Kidney (tissue), 14 donors: ENCODE data around the gene PSMD8. TPM values are rescaled to one million over a fixed set of nuclear protein-coding genes. Genes with fewer than 3 reads are reported as not detected.
"Not testable (repeated sequence)": the region's sequence is repeated elsewhere in the genome, so short reads cannot be mapped to it uniquely, and the experiment has no call there.

Source experiments
- DNase-seq, 5 donors: peaks; one replicate each; pipeline ENCODE4 v3.0.0-alpha.2; 2013 to 2020
- FAIRE-seq: peaks from 2 replicates; lab custom pipeline; 2012; peaks lifted over from hg19 to GRCh38; lab: Jason Lieb, UNC
- H3K27ac ChIP-seq, 2 donors: one replicate each; pipeline ENCODE4 v1.7.0; 2013; ENCODE audit warnings: low read depth in 2 of 2, low read length in 2 of 2, inconsistent platforms in 1 of 2
- H3K27me3 ChIP-seq: one replicate; pipeline ENCODE4 v1.7.1; 2013; ENCODE audit warnings: low read length, inconsistent platforms; ENCODE audit not compliant: control insufficient read depth, insufficient read depth
- H3K36me3 ChIP-seq, 3 donors: one replicate each; pipeline versions ENCODE4 v1.7.0 to v1.7.1; 2013; ENCODE audit warnings: low read length in 3 of 3, control low read depth in 1 of 3, inconsistent platforms in 1 of 3; ENCODE audit not compliant: insufficient read depth in 3 of 3, control insufficient read depth in 2 of 3
- H3K4me1 ChIP-seq, 3 donors: one replicate each; pipeline versions ENCODE4 v1.7.0 to v1.7.1; 2013; ENCODE audit warnings: low read length in 3 of 3, inconsistent platforms in 1 of 3, low read depth in 1 of 3; ENCODE audit not compliant: control insufficient read depth in 2 of 3, insufficient read depth in 2 of 3
- H3K4me3 ChIP-seq, 3 donors: one replicate each; pipeline versions ENCODE4 v1.7.0 to v1.8.1; 2013; ENCODE audit warnings: low read length in 3 of 3, control low read depth in 1 of 3, inconsistent platforms in 1 of 3
- H3K9ac ChIP-seq, 3 donors: one replicate each; pipeline versions ENCODE4 v1.7.0 to v1.7.1; 2013; ENCODE audit warnings: low read length in 3 of 3, control low read depth in 1 of 3, inconsistent platforms in 1 of 3
- H3K9me3 ChIP-seq, 3 donors: one replicate each; pipeline versions ENCODE4 v1.7.0 to v1.7.1; 2013; ENCODE audit warnings: low read length in 3 of 3, control low read depth in 1 of 3, inconsistent platforms in 1 of 3; ENCODE audit not compliant: control insufficient read depth in 2 of 3, insufficient read depth in 1 of 3
- intact Hi-C: fragments of 100-400 bp; cut with DNase I; formaldehyde crosslinking; loops from one replicate; pipeline ENCODE4 v1.11.1; 2022
- polyA plus RNA-seq: library from polyadenylated mRNA; stranded (reverse); fragments of 350-450 nt; fragmentation: Illumina TruSeq; extraction: RNeasy Lipid Tissue Mini Kit (QIAGEN cat#74804); gene quantifications from one replicate; pipeline ENCODE4 v1.2.3, GENCODE V29; 2014; ENCODE audit warnings: low read depth, low replicate concordance; ENCODE audit not compliant: insufficient read depth
- total RNA-seq: library from RNA; stranded (reverse); fragmentation: NEBNext Ultra II Directional; extraction: Animal tissue kit (Norgen Biotek cat#: 25700); gene quantifications from one replicate; pipeline ENCODE4 v1.2.1, GENCODE V29; 2021
- TF ChIP-seq, protein P1 (sequence below): IDR thresholded peaks from 3 replicates; pipeline ENCODE4 v1.5.1; 2012; ENCODE audit warnings: mild to moderate bottlenecking, moderate library complexity, borderline replicate concordance; ENCODE audit not compliant: insufficient read depth; ENCODE audit errors: extremely low read depth
- donor health status: control.
- donor health status: control.
- donor health status: control.
- donor health status: control.
- donor health status: control.
- donor health status: DM: yes; HTN: yes; CAD: no.
- donor health status: Normal renal cell carcinoma (clear cell type).

PSMD8 gene
- total and polyA plus RNA-seq, 2 donors from 2014 or later: 126 to 217 TPM

- intact Hi-C loops: no loop called here
- H3K4me1 ChIP-seq: no peaks in the 10 kb centered on the region
- H3K9ac ChIP-seq: no peak overlapping the region
- peaks cover 0 to 7% (median 4%) of the 10 kb centered on the region in 3 donors for H3K36me3 ChIP-seq
- FAIRE-seq: no peak
- DNase-seq: peak in 2 of 5 donors; percentile 21 to 38
- no peak overlapping the region for H3K4me3 ChIP-seq
- TF ChIP-seq, protein P1, sequence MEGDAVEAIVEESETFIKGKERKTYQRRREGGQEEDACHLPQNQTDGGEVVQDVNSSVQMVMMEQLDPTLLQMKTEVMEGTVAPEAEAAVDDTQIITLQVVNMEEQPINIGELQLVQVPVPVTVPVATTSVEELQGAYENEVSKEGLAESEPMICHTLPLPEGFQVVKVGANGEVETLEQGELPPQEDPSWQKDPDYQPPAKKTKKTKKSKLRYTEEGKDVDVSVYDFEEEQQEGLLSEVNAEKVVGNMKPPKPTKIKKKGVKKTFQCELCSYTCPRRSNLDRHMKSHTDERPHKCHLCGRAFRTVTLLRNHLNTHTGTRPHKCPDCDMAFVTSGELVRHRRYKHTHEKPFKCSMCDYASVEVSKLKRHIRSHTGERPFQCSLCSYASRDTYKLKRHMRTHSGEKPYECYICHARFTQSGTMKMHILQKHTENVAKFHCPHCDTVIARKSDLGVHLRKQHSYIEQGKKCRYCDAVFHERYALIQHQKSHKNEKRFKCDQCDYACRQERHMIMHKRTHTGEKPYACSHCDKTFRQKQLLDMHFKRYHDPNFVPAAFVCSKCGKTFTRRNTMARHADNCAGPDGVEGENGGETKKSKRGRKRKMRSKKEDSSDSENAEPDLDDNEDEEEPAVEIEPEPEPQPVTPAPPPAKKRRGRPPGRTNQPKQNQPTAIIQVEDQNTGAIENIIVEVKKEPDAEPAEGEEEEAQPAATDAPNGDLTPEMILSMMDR: no peak
- no peaks in the 10 kb centered on the region for H3K27me3 ChIP-seq
- H3K9me3 ChIP-seq: no peaks in the 10 kb centered on the region
- H3K27ac ChIP-seq: no peak overlapping the region
Observed at GRCh38 chr19:38405276-38405675, 30.9 kb downstream of the PSMD8 start.

DNA sequence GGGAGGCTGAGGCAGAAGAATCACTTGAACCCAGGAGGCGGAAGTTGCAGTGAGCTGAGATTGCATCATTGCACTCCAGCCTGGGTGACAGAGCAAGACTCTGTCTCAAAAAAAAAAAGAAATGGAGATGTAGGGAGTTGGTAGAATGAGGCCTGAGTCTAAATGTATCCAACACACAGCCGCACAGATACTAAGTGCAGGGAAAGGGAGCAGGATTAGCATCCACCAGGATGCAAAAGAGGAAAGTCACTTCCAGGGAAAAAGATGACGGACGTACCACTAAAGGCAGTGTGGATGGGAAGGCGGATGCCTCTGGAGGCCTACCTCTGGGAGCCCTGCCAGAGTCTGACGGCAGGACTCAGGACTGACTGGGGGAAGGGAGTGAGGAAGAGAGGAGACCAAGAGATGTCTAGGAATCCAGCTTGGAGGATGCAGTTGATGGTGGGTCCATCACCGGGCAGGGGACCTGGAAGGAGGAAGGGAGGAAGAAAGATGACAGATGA lies 35.3 kb downstream of the PSMD8 start:
- H3K27me3 ChIP-seq: no peaks in the 10 kb centered on the region
- DNase-seq (peak in 1 of 5 donors; percentile 19), FAIRE-seq (no peak)
- no peak overlapping the region for H3K9ac ChIP-seq
- TF ChIP-seq, protein P1: no peak
- intact Hi-C loops: no loop called here
- H3K4me3 ChIP-seq: no peak overlapping the region
- H3K4me1 ChIP-seq: no peaks in the 10 kb centered on the region
- H3K27ac ChIP-seq: no peak overlapping the region
- peaks cover 0 to 7% (median 4%) of the 10 kb centered on the region in 3 donors for H3K36me3 ChIP-seq
- no peaks in the 10 kb centered on the region for H3K9me3 ChIP-seq

DNA sequence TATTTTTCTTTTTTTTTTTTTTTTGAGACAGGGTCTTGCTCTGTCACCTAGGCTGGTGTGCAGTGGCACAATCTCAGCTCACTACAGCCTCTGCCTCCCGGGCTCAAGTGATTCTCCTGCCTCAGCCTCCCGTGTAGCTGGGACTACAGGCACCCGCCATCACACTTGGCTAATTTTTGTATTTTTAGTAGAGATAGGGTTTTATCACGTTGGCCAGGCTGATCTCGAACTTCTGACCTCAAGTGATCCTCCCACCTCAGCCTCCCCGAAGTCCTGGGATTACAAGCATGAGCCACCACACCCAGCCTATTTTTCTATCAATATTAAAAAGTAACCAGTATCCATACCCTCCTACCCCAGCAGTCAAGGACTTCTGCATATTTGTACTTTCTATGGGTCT lies 36.0 kb downstream of the PSMD8 start:
- H3K9me3 ChIP-seq, FAIRE-seq, H3K9ac ChIP-seq, H3K27me3 ChIP-seq, H3K36me3 ChIP-seq, DNase-seq, H3K4me3 ChIP-seq, H3K27ac ChIP-seq, H3K4me1 ChIP-seq, intact Hi-C loops: not testable (repeated sequence)

DNA sequence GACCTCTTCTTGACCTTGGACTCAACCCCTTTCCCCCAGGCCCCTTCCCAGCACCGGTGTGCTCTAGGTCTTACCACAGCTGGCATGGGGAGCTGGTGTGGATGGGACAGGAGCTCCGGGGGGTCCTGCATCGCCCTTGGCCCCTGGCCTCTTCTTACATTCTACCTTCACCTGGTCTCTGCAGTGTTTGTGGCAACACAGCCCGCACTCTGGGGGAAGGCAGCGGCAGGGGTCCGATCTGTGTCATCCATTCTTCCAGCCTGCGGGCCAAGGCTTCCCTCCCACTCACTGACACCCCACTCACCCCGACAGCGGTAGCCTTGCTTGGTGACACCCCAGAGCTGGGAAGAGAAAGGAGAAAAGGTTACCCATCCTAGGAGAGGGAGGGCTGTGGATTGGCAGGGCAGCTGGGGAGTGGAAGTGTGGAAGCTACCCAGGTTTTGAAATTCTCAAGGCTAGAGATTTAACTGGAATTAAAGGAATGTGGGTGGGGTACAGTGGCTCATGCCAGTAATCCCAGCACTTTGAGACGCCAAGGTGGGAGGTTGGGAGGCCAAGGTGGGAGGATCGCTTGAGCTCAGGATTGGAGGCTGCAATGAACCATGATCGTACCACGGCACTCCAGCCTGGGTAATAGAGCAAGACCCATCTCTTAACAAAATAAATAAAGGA lies 36.8 kb downstream of the PSMD8 start:
- TF ChIP-seq, protein P1: no peak
- H3K27me3 ChIP-seq: no peaks in the 10 kb centered on the region
- no peak overlapping the region for H3K27ac ChIP-seq
- H3K36me3 ChIP-seq: peaks cover 0 to 7% (median 4%) of the 10 kb centered on the region in 3 donors
- H3K4me3 ChIP-seq: no peak overlapping the region
- no peaks in the 10 kb centered on the region for H3K4me1 ChIP-seq
- intact Hi-C loops: no loop called here
- DNase-seq: no peak
- no peaks in the 10 kb centered on the region for H3K9me3 ChIP-seq
- no peak for FAIRE-seq
- no peak overlapping the region for H3K9ac ChIP-seq

- H3K9me3 ChIP-seq, H3K9ac ChIP-seq, H3K4me3 ChIP-seq, H3K36me3 ChIP-seq, DNase-seq, FAIRE-seq, intact Hi-C loops, H3K27me3 ChIP-seq, H3K27ac ChIP-seq, H3K4me1 ChIP-seq: not testable (repeated sequence)
Observed at GRCh38 chr19:38411898-38412297, 37.5 kb downstream of the PSMD8 start.
